GM21737 (cell line): ENCODE results near the gene HDAC8.
A peak's percentile ranks its signal among the peaks of the same experiment; 100 is the strongest.
"Not testable (repeated sequence)": the region's sequence is repeated elsewhere in the genome, so short reads cannot be mapped to it uniquely, and the experiment has no call there.

Experiments used
- ATAC-seq: cut with Tn5 transposase; IDR thresholded peaks from one replicate; pipeline ENCODE4 v1.9.1; 2021; ENCODE audit warnings: mild to moderate bottlenecking, moderate library complexity; ENCODE audit not compliant: unreplicated experiment

Gene HDAC8

DNA sequence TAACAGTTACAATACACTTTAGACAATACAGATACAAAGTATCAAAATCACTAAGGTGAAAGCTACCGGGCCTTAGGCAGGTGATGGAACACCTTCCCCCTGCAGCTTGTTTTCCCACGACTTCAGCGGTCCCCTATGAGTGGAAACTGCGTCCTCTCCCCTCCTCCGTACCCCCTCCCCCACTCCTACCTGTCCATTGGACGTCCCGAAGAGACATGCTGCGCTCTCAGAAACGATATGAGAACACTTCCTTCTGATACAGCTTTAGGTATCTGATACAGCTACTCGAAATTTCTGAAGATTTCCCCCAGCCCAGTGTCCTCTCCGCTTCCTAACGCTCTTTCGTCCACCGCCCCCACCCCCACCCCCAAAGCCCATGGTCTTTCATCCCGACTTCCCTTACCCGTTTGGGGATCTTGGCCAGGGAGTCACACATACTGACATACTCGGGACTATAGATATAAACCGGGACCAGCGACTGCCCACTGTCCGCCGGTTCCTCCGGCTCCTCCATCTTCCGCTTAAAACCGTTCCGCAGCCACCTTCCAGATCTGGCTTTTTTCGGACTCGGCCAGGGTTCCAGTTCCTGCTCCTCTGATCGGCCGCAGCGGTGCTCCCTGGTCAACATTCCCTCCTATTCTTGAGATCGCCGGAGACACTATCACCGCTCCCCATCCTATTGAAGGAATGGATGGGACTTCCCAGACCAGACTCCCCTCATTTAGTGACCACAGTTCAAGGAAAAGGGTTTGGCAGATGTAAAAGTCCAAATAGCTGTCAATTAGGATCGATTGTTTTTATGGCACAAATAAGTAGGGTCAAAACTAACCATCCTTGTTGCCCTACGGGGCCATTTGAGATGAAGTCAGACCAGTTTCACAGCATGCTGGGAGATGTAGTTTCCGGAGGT lies at the start of gene HDAC8:
Gene HDAC8 (minus strand): TSS at position 596 of the 910 bp plus-strand sequence. CDS start 82 bp downstream, at position 514.
- ATAC-seq = peak; percentile 91

DNA sequence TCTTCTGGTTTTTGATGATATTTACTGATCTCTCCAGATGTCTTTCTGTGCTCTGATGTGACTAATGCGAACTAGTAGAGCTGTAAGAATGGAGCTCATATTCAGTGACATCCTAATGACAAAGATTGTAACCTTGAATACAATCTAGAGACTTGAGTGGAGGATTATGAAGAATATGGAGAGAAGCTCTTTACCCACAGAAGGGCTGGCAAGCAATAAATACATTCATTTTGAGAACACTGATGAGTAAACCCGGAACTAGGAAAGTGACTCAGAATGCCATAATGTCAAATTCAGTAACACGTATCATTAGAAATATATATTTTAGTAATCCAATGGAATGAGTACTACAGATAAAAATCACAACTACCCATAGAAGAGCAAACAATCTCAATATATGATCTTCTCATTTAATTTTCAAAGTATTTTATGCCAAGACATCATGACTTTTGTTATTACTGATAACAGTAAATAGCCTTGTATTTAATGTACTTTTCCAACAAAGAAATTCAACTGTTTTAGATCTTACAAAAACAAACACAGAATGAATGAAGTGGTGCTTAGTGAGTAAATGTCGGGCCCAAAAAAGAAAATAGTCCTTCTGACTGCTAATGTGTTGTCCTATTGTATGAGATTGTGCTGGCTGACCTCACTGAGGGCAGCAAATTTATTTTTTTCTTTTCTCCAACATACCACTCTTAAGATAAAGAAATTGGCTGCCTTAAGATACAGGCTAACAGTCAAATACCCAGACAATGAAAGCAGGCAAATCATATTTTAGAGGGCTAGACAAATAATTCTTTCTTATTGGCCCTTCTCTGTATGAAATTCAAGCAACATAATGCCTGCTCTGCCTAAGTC lies 49.2 kb upstream of the HDAC8 start:
- peak; percentile 85 for ATAC-seq

DNA sequence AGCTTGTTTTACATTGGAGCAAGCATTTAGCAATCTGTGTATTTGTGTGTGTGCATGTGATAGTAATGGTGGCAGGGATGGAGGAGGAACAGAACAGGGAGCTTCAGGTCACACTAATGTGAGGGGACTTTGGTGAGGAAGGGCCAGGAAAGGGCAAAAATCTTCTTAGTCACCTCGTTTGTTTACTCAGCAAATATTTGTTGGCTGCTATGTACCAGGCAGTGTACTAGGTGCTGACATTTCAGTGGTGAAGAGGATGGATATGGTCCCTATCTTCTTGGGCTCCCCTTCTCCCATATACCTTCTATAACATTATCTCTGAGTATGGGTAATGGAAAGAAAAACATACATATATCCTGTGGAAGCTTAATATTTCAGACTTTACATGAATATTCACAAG lies 48.5 kb upstream of the HDAC8 start:
- ATAC-seq = no peak

DNA sequence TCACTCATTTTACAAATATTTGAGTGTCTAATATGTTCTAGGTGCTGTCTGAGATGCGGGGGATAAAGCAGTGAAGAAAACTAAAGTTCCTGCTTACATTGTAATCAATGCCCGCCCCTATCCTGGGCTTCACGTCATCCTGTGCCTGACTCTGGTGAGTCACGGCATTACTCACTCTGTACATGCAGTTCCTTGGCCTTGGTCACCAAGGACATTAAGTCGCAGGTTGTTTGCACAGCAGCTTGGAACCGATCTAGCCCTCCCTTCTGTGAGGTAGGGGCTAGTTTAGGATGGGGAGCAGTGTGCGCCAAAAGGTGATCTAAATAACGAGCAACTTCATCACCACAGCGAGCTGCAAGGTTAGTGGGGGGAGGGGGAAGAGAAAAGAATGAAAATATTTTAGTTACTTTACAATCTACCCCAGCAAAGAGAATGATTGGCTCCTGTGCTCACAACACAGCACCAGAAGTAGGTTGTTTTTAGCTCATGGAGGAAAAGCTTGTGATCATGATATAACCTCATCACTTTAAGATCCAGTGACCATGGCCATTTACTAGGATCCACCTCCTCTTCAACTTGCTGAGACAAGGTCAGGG lies 48.0 kb upstream of the HDAC8 start:
- no peak for ATAC-seq

DNA sequence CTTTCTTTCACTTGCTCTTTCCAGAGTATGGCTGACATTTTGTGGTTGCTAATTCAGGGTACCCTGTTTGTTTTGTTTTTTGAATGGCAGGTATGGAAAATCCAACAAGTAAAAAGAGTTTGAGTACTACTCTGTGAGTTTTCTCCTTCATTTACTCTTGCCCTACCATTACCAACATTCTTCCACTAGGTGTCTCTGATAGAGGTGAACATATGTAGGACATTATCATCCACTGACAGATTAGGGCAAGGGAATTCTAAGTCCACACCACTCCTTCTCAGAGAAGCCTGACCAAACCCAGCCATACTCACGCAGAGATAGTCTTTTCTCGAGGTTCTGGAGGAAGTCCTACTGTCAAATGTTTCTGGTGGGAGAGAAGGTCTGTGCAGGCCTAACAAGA lies 36.7 kb upstream of the HDAC8 start:
- ATAC-seq = no peak

DNA sequence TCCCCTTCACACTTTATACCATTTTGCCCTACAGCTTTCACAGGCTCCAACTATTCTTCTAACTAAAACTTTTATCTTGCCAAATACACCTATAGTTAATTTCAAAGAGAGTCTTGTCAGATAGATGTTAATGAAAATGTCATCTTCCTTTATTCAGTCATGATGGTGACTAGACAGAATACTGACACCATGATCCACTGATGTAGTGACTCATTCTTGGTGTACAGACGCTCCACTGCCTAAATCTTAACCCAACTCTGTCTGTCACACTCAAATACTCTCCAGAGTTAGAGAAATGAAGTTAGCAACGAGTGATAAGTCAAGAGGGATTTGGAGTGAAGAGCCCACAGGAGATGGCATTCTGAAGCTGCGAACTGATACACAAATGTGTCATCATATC lies 32.1 kb upstream of the HDAC8 start:
- no peak for ATAC-seq

DNA sequence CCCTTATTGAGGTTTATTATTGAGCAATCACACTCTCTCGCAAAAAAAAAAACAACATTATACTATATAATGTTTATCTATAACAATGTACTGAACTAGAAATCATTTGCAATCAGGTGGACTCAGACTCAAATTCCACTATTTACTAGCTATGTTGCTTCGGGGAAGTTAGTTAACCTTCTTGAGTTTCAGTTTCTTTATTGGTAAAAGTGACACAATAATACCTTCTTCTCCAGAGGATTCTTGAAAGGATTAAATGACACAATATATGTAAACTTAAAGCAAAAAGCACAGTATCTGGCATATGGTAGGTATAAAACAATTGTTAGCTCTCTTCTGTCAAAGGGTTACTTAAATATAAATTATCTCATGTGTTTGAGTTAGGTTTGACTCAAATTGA lies 31.5 kb upstream of the HDAC8 start:
- no peak for ATAC-seq

DNA sequence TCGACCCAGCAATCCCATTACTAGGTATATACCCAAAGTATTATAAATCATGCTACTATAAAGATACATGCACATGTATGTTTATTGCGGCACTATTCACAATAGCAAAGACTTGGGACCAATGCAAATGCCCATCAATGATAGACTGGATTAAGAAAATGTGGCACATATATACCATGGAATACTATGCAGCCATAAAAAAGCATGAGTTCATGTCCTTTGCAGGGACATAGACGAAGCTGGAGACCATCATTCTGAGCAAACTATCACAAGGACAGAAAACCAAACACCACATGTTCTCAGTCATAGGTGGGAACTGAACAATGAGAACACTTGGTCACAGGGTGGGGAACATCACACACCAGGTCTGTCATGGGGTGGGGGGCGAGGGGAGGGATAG lies 18.4 kb upstream of the HDAC8 start:
- ATAC-seq = not testable (repeated sequence)

DNA sequence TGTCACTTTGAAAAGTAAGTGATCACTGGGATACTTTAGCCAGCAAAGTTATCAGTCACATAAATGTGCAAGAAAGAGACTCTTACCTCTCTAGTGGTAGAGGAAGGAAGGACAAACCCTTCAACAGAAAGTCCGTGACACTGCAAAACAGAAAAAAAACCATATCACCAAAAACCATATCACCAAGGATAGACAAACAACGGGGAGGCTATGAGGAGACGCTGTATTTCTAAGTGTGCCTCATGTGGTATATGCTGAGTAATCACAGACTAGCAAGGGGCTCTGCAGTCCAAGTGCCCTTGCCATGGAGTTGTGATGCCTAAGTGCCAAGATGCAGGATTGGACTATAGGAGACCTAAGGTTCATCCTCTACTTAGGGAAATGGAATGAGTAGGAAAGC lies 11.5 kb upstream of the HDAC8 start:
- no peak for ATAC-seq

DNA sequence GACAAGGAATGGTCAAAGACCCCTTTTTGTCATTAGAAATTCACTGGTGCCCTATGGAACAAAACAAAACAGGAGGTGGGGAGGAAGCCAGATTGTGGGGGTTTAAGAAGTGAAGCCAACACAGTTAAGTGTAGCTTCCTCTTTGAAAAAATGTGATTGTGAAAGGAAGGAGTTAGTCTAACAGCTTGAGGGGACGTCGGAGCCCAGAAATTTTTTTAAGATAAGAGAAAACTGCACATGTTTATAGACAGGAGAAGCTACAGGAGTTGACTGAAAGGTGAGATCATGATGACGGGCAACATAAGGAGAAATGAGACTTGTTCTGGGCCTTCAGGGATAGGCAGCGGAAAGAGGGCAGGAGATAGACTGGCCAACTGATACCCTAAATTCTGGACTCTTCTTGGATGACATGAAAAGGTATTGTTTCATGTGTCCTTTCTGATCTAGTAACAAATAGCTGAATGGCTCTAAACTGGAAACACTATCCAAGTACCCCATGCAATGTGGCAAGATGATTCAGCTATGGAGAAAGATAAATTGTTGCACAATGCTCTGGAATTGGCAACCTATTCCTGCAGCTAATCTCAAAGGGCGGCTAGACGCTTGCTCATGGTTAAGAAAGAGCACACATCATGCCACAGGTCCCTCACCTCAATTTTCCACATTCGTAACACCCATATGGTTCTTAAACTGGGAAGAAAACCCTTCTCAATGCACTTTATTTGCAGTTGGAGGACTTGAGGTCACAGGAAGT lies 3.7 kb upstream of the HDAC8 start:
- no peak for ATAC-seq

DNA sequence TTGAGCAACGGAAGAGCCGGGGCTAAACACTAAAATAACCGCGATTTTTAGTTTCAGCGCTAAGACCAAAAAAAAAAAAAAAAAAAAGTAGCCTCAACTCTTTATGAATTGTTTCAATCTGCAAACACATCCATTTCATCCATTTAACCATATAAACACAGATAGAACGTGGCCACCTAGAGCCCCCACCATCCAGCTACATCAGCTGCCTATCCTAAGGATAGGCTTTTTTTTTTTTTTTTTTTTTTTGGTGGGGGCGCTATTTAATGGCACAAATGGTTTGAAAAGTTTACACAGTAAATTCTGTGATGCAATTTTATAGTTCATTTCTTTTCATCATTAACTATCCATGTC lies 492 bp upstream of the HDAC8 start:
- no peak for ATAC-seq

DNA sequence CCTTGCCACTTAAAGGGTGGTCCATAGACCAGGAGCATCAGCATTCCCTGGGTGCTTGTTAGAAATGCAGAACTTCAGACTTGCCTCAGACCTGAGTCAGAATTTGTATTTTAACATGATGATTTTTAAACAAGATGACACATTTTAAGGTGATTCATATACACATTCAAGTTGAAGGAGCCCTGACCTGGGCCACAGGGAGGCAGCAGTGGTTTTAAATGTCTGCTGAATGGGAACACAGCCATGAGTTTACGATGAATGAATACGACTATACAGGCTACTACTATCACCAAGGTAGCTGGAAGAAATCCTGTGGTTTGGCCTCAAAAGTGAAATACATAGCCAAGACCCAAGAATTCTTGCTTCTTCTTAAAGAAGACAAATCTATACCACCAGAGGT lies 2.9 kb downstream of the HDAC8 start:
- no peak for ATAC-seq

DNA sequence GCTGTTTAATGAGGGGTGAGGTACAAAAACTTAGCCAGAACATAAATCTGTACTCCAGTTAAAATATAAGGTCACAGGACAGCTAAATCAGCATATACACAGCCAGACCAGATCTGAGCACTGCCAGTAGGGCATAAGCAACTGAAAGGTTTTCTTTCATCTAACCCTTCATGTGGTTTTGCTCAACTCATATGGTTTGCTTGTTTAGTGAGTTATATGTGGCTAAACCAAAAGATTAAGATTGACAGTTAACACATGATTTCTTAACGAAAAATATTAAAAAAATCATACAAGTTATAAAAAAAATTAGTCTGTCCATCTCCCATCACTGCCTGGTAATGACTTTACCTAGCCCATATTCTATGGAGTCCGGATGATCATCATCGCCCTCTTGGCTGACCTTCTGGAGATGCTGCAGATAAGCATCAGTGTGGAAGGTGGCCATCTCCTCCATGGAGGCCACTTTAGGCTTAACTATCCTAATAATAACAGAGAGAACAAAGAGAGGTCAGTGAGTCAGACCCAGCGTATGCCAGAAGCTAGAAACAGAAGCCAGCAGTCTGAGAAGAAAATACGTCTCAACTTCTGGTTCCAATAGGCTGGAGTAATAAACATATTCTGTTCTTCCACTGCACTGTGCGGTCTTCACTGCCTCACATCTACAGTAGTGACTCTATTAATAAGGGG lies 4.1 kb downstream of the HDAC8 start:
- no peak for ATAC-seq

DNA sequence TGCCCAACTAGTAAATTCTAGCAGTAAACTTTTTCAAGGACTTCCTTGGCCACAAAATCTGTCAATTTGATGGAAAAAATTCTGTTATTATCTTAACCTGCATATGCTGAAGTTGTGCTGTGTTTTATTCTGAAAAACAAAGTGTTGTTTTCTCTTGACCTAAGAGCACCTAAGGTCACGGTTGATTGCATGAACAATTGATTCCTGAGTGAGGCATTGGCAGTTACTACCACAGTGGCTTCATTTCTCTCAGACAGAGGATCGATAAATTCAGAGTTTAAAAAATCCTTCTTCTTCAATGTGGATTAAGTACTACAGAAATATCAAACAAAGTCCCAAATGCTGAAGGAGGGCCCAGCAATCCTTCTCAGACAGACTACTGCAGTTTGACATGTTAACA lies 6.2 kb downstream of the HDAC8 start:
- ATAC-seq = no peak

DNA sequence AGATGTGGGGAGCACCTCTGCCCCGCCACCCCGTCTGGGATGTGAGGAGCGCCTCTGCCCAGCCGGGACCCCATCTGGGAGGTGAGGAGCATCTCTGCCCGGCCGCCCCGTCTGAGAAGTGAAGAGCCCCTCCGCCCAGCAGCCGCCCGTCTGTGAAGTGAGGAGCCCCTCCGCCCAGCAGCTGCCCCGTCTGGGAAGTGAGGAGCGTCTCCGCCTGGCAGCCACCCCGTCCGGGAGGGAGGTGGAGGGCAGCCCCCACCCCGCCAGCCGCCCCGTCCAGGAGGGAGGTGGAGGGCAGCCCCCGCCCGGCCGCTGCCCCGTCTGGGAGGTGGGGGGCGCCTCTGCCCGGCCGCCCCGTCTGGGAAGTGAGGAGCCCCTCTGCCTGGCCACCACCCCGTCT lies 13.0 kb downstream of the HDAC8 start:
- not testable (repeated sequence) for ATAC-seq

DNA sequence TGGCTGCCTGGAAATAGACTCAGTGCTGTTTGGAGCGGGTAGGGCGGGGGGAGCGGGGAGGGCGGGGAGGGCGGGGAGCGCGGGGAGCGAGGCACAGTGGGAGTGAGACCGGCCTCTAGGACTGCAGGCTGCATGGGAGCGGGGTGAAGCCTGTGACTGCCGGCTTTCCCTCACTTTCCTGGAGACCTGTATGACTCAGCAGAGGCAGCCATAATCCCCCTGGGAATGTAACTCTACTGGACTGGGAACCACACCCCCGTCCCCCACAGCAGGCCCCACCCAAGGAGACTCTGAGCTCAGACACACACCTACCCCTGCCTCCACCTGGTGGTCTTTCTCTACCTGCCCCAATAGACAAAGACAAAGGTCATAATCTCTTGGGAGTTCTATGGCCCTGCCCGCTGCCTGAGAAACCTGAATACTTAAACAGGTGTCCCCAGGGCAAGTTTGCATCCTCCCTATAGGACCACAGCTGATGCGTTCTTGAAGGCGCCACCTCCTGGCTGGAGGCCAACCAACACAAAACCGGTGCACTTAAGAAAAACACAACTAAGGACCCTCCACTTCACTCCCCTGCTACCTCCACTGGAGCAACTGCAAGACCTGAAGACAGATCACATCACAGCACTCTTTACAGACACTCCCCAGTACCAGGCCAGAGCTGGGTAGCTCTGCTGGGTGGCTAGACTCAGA lies 18.0 kb downstream of the HDAC8 start:
- no peak for ATAC-seq

DNA sequence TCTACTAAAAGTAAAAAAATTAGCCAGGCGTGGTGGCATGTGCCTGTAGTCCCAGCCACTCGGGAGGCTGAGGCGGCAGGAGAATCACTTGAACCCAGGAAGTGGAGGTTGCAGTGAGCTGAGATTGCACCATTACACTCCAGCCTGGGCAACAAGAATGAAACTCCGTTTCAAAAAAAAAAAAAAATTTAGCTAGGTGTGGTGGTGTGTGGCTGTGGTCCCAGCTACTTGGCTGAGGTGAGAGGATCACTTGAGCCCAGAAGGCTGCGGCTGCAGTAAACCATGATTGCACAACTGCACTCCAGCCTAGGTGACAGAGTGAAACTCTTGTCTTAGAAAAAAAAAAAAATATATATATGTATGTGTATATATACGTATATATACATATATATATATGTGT lies 20.2 kb downstream of the HDAC8 start:
- ATAC-seq = not testable (repeated sequence)

DNA sequence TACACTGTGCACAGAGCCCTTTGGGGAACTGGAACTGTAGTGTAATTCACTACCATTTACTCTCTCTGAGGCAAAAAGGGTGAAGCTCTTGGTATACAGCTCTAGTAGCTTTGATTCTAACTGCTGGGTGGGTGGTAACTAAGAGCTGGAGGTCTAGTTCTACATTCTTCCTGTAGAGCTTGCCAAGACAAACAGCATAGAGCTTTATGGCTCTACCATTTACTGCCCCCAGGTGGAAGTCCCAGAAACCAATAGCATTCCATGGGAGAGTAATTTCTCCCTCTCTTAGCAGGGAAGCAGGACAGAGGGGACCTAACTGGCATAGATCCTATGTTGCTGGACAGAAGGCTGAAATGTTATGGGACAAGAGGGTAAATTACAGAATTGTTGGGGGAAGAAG lies 26.7 kb downstream of the HDAC8 start:
- ATAC-seq = no peak

DNA sequence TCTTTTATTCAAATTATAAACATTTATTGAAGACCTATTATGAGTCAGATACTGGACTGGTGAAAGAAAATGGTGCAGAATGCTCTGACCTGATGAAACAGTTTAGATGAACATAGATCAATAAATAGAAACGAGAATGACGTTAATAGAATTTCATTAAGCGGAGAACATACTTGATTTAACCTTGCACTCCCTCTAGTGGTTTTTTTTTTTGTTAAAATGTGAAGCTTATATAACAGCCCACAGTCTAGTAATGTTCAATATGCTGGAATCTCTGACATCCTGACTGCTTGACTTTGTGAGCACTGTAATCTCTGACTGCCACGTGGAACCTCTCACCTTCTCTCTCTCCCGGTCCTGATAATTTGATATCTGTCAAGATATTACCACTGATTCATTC lies 32.3 kb downstream of the HDAC8 start:
- ATAC-seq = no peak

DNA sequence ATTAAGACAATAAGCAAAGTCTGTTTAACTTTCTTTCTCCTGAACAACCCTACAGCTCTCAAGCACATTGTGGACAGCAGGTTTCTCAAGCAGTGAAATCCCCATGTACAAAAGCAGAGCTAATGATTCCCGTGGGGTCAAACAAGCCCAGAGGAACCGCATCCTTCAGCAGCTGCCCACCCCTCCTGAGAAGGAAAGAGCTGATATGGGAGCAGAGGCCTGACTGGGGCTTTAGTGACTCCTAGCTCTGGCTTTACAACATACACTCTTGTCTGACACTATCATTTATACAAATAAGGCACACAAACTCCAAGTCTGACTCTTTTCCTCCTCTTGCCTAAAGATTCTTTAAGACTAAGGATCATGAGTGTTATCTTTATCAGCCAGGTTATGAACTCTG lies 32.8 kb downstream of the HDAC8 start:
- no peak for ATAC-seq
